Tibial artery (tissue), 4 donors: ENCODE data around the gene RIPOR2.
A peak's percentile ranks its signal among the peaks of the same experiment; 100 is the strongest.

Experiments
- DNase-seq, 2 donors: peaks; one replicate each; pipeline ENCODE4 v3.0.0-alpha.2; 2019
- H3K27ac ChIP-seq, 2 donors: fragments of 200-600 bp; sonication (generic) in 1 of 2; 1 replicate in 1 of 2; 2 replicates in 1 of 2; pipeline ENCODE4 v1.5.1; 2018 to 2019; ENCODE audit warnings: mild to moderate bottlenecking in 1 of 2
- H3K27me3 ChIP-seq, 2 donors: fragments of 200-600 bp; sonication (generic) in 1 of 2; one replicate each; pipeline versions ENCODE4 v1.5.1 to v1.6.0; 2016 to 2019
- H3K36me3 ChIP-seq, 3 donors: fragments of 200-600 bp; sonication (generic) in 2 of 3; one replicate each; pipeline ENCODE4 v1.5.1; 2016 to 2019; ENCODE audit warnings: mild to moderate bottlenecking in 2 of 3
- H3K4me1 ChIP-seq, 4 donors: fragments of 200-600 bp; sonication (generic) in 2 of 4; 1 replicate in 3 of 4; 2 replicates in 1 of 4; pipeline ENCODE4 v1.5.1; 2016 to 2019
- H3K4me3 ChIP-seq, 2 donors: fragments of 200-600 bp; sonication (generic) in 1 of 2; 1 replicate in 1 of 2; 2 replicates in 1 of 2; pipeline ENCODE4 v1.5.1; 2018 to 2019; ENCODE audit warnings: mild to moderate bottlenecking in 2 of 2
- H3K9me3 ChIP-seq, 3 donors: fragments of 200-600 bp; sonication (generic) in 1 of 3; one replicate each; pipeline ENCODE4 v1.5.1; 2016 to 2019
- intact Hi-C: fragments of 100-400 bp; cut with DNase I; formaldehyde crosslinking; loops from one replicate; pipeline ENCODE4 v1.15.0; 2023; ENCODE audit warnings: low total_unique reads
- TF ChIP-seq, protein P1 (sequence below), 2 experiments: fragments of 200-600 bp in 1 of 2; fragments of 450-650 bp in 1 of 2; IDR thresholded peaks; one replicate each; pipeline ENCODE4 v1.5.1; 2017 to 2019; ENCODE audit warnings: antibody characterized with exemption in 2 of 2, mild to moderate bottlenecking in 1 of 2, moderate library complexity in 1 of 2

The RIPOR2 gene

DNA sequence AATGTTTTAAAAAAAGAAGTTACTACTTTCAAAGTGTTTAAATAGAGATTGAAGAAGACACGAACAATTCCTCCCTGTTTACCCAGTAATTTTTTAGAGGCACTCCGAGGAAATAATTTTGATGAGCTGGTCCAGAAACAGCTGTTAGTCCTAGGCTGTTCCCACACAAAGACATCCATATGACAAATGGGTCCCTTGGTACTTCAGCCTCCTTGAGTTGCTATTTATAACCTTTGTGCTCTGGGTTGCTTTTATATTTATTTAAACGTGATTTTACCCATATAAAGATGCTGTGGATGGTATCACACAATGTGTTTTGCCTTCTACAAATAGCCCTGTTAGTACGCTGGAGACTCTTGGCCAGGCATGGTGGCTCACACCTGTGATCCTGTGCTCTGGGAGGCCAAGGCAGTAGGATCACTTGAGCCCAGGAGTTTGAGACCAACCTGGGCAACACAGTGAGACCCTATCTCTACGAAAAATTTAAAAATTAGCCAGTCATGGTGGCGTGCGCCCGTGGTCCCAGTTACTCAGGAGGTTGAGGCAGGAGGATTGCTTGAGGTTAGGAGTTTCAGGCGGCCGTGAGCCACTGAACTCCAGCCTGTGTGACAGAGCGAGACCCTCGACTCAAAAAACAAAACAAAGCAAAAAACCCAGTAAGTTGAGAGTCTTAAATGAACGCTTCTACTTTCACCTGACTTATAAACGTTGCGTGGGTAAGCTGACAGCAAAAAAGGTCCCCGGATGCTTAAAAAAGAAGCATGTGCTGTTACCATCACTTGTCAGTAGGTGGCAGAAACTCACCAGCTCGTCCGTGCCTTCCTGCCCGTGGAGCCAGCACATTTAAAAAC is 80.1 kb downstream of the RIPOR2 start:
- H3K27ac ChIP-seq = peak overlapping the region; percentile 33 to 55
- H3K36me3 ChIP-seq = no peaks in the 10 kb centered on the region
- DNase-seq = peak in 1 of 2 donors; percentile 53

DNA sequence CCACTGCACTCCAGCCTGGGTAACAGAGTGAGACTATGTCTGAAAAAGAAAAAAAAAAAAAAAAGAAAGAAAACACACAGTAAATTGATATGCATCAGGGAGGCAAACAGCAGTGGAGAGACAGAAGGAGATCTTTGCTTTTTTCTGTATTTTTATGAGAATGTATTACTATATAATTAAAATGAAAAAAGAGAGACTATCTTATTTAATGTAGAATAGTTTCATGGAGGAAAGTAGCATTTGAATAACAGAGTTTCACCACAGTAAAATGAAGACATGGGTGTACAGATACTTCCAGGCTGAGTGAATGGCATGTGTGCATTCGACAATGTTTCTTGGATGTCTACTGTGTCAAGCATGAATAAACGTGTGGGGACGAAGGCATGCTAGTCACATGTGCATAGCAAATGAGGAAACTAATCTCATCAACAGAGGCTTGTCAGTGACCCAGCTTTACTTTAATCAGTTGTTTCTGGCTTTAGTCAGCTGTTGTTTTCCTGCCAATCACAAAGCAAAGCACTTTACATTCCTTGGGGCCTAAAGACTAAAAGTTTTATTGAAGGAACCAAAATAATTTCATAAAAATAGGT is 81.6 kb downstream of the RIPOR2 start:
- no peak overlapping the region for H3K4me3 ChIP-seq

More for the DNA sequence above, 80.1 kb downstream of the RIPOR2 start:
- peaks cover 0 to 7% (median 5%) of the 10 kb centered on the region in 4 donors for H3K4me1 ChIP-seq
- peak overlapping the region in 1 of 2 donors; percentile 34 for H3K4me3 ChIP-seq
- TF ChIP-seq, protein P1, sequence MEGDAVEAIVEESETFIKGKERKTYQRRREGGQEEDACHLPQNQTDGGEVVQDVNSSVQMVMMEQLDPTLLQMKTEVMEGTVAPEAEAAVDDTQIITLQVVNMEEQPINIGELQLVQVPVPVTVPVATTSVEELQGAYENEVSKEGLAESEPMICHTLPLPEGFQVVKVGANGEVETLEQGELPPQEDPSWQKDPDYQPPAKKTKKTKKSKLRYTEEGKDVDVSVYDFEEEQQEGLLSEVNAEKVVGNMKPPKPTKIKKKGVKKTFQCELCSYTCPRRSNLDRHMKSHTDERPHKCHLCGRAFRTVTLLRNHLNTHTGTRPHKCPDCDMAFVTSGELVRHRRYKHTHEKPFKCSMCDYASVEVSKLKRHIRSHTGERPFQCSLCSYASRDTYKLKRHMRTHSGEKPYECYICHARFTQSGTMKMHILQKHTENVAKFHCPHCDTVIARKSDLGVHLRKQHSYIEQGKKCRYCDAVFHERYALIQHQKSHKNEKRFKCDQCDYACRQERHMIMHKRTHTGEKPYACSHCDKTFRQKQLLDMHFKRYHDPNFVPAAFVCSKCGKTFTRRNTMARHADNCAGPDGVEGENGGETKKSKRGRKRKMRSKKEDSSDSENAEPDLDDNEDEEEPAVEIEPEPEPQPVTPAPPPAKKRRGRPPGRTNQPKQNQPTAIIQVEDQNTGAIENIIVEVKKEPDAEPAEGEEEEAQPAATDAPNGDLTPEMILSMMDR (IDR thresholded peaks at IDR 0.05) = peak; percentile 81 to 90
- no peaks in the 10 kb centered on the region for H3K27me3 ChIP-seq
- no peaks in the 10 kb centered on the region for H3K9me3 ChIP-seq
- intact Hi-C loops = loop anchor here (2.0 kb wide), 1 partner anchor 215 kb away; no protein-coding TSS in a partner anchor

DNA sequence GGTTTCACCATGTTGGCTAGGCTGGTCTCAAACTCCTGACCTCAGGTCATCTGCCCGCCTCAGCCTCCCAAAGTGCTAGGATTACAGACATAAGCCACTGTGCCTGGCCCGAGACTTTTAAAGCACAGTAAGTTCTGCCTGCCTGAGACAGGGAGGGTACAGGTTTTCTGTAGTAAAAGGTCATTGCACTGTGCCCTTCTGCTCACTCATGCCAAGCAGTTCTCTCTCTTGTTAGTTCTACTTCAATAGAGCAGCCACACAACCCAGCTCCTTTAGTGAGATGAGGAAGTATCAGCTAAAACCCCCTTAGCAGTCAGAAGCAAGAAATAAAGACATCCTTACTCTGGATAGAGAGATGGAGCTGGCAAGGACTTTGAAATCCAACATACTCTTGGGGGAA is 84.7 kb downstream of the RIPOR2 start:
- no peak overlapping the region for H3K4me3 ChIP-seq
- intact Hi-C loops = no loop called here
- H3K36me3 ChIP-seq = peaks cover 0 to 12% (median 0%) of the 10 kb centered on the region in 3 donors
- H3K27ac ChIP-seq = no peak overlapping the region
- TF ChIP-seq, protein P1 (IDR thresholded peaks at IDR 0.05) = no peak
- H3K4me1 ChIP-seq = peaks cover 0 to 7% (median 5%) of the 10 kb centered on the region in 4 donors
- no peaks in the 10 kb centered on the region for H3K9me3 ChIP-seq
- H3K27me3 ChIP-seq = no peaks in the 10 kb centered on the region
- DNase-seq = no peak

More for the DNA sequence above, 81.6 kb downstream of the RIPOR2 start:
- Histone ChIP-seq H3K36me3 (peaks cover 0 to 4% (median 0%) of the 10 kb centered on the region in 3 donors), H3K9me3 (no peaks in the 10 kb centered on the region), H3K27me3 (no peaks in the 10 kb centered on the region), H3K27ac (no peak overlapping the region), H3K4me1 (peaks cover 0 to 7% (median 5%) of the 10 kb centered on the region in 4 donors)
- intact Hi-C loops = no loop called here
- DNase-seq = no peak
- TF ChIP-seq, protein P1 (IDR thresholded peaks at IDR 0.05) = no peak

DNA sequence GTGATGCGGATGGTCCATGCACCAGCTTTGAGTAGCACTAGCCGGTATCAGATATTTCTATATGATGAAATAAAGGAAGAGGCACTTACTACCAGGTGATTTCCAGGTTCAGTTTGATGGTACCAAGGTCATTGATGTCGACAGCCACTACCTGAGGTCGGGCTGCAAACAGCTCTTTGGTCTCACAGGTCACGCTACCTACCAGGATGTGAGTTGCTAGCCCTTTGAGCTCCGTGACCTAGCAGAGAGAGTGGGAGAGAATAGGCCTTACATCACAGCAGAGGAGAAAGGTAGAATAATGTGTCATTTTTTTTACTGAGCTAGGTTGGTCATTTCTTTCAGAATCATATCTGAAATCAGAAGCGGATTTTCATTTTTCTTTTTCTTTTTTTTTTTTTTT is 86.0 kb downstream of the RIPOR2 start:
- H3K9me3 ChIP-seq = no peaks in the 10 kb centered on the region
- DNase-seq = no peak
- no peak overlapping the region for H3K4me3 ChIP-seq
- H3K36me3 ChIP-seq = peaks cover 0 to 12% (median 0%) of the 10 kb centered on the region in 3 donors
- TF ChIP-seq, protein P1 (IDR thresholded peaks at IDR 0.05) = no peak
- intact Hi-C loops = no loop called here
- H3K4me1 ChIP-seq = no peaks in the 10 kb centered on the region
- H3K27ac ChIP-seq = no peak overlapping the region
- no peaks in the 10 kb centered on the region for H3K27me3 ChIP-seq

DNA sequence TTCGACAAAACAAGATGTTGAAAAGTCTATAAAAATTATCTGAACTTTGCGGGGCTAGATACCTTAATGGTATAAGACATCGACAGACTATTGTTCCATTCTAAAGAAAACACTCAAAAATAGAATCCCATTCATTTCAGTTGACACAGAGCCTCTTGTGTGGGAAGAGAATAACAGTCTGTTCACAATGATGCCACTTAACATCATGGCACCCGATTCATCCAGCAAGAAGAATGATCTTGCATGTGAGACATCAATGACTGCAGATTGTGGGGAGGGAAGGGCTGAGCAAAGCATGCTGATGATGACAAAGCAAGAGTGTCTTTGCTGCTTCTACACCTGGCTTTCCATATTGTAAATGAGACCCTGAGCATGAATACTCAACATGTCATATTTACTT is 87.3 kb downstream of the RIPOR2 start:
- DNase-seq = no peak
- Histone ChIP-seq H3K4me1 (no peaks in the 10 kb centered on the region), H3K36me3 (peaks cover 0 to 12% (median 0%) of the 10 kb centered on the region in 3 donors), H3K4me3 (no peak overlapping the region), H3K9me3 (no peaks in the 10 kb centered on the region), H3K27ac (no peak overlapping the region), H3K27me3 (no peaks in the 10 kb centered on the region)
- TF ChIP-seq, protein P1 (IDR thresholded peaks at IDR 0.05) = no peak
- intact Hi-C loops = no loop called here
